Smooth muscle cell of the coronary artery (primary cell): Measurements from ENCODE around the gene TMEM190. TPM values are rescaled to one million over a fixed set of nuclear protein-coding genes. Genes with fewer than 3 reads are reported as not detected.

Source experiments
- total RNA-seq: library from RNA; depleted of rRNA; stranded (reverse); fragments of >200 nt; gene quantifications from 2 replicates; pipeline ENCODE4 v1.2.3, GENCODE V29; 2014; ENCODE audit warnings: low replicate concordance

The TMEM190 gene
- not detected in 2 replicates for total RNA-seq

DNA sequence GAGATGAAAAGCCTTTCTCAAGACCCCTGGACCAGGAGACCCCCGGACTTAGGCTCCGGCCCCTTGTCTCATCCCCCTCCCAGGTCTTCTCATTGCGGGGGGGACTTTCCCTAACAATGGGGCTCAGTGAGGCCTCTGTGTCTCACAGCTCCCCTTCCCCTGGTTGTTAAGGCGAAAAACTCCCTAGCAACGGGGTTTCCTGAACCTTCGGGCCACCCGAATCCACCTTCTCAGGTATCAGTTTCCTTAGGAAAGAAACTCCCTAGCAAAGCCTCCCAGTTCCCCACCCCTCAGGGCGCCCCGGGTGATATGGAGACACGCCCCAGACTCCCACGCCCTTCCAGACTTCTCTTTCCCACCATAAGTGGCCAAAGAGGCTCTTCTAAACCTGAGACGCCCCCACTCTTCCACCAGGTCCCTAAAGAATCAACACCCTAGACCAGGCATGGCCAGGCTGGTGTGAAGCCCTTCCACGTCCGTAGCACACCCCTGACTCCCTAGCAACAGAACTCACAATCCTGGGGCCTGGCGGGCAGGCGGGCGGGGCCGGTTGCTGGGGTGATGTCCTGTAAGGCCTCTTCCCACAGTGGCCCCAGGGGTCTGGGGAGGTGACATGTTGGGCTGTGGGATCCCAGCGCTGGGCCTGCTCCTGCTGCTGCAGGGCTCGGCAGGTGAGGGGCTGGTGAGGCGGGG is at the start of gene TMEM190:
TMEM190 (plus strand) TSS at position 586 of the 693 bp plus-strand sequence; CDS start at position 614, 28 bp downstream.

DNA sequence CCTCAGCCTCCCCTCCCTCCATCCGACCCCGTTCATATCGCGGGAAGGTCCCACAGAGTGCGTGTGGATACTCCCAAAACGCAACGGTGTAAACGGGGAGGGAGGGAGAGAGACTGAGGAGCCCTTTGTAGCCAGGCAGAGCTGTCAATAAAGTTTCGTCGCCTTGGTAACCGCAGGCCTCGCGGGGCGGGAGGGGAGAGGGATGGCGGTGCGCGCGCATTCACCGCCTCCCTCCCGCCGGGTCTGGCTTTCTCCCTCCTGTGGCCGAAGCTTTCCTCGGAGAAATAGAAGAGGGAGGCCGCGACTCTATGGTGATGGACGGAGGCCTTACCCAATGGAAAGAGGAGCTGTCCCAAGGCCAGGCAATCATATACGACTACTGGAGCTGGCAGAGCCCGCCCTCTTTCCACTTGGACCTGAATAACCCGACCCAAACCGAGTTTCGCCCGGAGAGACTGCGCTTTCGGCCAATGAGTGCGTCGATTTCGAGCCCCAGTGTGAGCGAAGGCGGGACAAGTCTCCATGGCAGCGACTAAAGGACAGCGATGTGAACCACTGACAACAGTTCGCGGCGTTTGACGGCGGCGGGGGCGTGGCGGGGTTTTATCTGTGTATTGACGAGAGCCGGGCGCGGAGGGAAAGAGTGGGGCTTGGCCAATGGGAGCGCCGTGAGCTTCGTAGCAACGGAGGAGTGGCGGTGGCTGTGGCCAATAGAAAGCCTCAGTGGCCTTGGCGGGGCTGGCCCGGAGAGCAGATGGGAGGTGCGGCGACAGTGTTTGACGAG is 37.3 kb upstream of the TMEM190 start, which contains the start of gene KMT5C:
KMT5C (plus strand) TSS at position 772 of the 784 bp plus-strand sequence. CDS start 2,061 bp downstream, outside the sequence.

GRCh38 chr19:55354698-55355212 is 21.9 kb upstream of the TMEM190 start, which contains the start of gene COX6B2:
Gene COX6B2, minus strand, starts transcription at chr19:55354719. Its CDS starts 198 bp downstream, at chr19:55354521.

DNA sequence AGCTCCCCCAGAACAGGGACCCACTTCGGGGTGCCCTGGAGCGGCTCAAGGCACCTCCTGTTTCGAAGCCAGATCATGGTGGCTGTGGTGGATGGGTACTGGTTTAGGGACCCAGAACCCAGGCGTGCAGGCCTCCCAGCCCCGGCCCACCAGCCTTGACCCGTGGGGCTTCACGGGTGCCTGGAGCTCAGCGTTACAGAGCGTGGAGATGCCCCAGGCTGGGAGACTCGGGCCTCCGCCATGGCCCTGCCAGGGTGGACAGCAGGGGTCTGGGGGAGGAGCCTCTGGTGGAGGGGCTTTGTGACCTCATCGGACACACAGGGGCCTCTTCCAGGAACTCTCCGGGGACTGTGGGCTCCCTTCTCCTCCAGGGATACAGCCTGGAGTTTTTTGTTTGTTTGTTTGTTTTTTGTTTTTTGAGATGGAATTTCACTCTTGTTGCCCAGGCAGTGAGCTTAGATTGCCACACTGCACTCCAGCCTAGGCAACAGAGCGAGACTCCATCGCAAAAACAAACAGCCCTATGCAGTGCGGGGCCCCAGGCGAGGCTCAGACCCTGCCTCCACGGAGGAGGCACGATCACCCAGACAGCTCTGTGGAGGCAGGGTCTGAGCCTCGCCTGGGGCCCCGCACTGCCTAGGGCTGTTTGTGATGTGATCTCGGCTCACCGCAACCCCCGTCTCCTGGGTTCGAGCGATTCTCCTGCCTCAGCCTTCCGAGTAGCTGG is 13.5 kb upstream of the TMEM190 start, which contains the start of gene GARIN5B:
GARIN5B (minus strand) TSS at position 271 of the 727 bp plus-strand sequence; CDS start at position 77, 194 bp downstream.

DNA sequence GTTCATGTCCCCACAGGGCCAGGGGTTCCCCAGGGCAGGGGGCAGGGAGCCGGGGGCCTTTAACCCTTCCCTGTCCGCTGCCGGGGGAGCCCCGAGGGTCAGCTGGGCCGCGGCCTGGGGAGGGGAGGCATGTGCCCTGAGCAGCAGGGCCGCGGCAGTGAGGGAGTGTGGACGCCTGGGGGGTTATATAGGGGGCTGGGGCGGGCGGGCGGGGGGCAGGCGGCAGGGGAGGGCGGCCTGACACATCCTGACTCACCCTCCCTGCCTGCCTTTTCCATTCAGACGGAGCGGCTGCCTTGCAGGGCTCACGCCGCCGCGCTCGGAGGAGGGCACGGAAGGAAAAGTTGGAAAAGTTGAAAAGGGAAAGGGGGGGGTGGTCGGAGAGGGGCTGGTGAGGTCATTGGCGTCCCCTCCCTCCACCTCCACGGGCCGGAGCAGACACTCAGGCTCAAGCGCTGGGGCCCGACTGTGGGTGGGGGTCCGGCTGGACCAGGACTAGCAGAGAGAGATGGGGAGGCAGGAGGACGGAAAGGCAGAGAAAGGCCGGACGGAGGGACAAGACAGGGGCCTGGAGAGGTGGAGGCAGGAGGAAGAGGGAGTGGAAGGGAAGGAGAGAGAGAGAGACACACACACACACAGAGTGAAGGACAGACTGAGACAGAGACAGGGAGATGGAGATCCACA is 6.2 kb upstream of the TMEM190 start, which contains the start of gene IL11:
IL11 (minus strand) TSS at position 159 of the 684 bp plus-strand sequence; CDS start at position 6, 153 bp downstream.

DNA sequence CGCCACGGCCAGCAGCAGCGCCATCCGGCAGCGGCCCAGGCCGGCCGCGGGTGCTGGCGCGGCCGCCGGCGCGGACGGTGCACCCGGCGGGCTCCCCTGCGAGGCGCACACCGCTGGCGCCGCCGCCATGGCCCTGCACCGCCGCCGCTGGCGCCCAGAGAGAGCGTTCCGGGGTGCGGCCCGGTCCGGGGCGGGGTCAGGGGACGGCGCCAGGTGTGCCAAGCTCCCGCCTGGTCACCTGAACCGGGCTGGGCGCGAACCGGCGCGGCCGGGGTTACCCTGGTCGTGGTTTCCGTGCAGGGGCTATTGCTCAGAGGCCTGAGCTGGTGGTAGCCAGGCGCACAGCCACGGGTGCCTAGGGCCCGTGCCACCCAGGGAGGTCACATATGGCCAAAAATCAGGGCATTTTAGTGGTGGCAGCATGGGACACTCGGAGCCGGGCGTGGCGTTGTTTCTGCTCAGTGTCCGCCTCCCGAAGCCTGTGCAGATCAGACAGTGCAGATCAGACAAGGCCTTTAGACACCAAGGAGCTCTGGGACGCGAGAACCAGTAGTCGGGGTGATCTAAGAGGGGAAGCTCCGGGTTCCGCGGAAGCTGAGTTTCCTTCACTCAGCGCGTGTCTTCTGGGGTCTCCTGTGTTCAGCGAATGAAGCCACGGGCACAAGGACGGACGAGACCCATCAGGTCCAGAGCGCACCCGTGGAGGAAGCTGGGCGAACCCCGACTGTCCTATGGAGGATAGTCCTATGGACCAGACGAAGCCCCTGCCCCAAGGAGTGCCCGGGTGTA is 7.7 kb downstream of the TMEM190 start, which contains the start of gene TMEM238:
TMEM238 (minus strand) TSS at position 162 of the 789 bp plus-strand sequence; CDS start at position 129, 33 bp downstream.

DNA sequence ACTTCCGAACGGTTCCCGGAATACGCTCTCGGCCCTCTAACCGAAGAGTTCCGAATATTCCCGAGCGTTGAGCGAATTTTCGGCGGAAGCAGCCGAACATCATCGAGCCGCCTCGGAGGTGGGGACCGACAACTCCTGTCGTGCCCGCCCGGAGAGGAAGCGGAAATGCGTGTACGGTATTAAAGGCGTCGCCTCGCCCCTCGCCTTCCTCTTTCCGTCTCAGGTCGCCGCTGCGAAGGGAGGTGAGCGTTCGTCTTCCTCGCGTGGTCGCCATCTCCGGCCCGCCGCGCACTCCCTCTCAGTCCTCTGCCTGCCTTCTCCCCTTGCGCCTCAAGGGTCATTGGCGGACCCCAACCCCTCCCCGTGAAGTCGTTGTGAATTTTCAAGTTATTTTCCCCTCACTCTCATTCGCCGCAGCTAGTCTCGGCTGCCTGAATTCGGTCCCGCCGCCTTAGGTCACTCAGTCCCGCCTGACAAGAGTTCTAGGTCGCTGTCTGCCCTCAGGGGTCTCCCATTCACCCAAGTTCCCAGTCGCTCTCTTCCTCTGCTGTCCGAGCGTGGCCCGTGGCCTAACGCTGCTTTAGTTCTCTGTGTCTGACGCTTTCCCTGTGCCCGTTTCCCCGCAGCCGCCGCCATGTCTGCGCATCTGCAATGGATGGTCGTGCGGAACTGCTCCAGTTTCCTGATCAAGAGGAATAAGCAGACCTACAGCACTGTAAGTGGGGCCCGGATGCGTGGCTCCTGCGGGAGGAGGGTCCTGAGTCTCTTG is 9.3 kb downstream of the TMEM190 start, which contains the start of gene RPL28:
RPL28 (plus strand) TSS at position 209 of the 769 bp plus-strand sequence; CDS start at position 635, 426 bp downstream.

GRCh38 chr19:55407550-55407799 is 30.8 kb downstream of the TMEM190 start, which contains the start of gene UBE2S:
Gene UBE2S, minus strand, starts transcription at chr19:55407788. Its CDS starts 199 bp downstream, at chr19:55407589.

Other genes with a start within 250 kb of the TMEM190 start
- gene TNNT1, start 227.6 kb upstream of the TMEM190 start, total RNA-seq = 1.4 and 2.5 TPM in 2 replicates
- gene TNNI3, start 219.1 kb upstream of the TMEM190 start, total RNA-seq = not detected in 2 replicates
- 0.23 and 0.30 TPM in 2 replicates for gene DNAAF3, start 210.2 kb upstream of the TMEM190 start, total RNA-seq
- gene SYT5, start 196.5 kb upstream of the TMEM190 start, total RNA-seq = under 0.01 TPM in 1 of 2 replicates, not detected in the other
- gene PTPRH, start 167.3 kb upstream of the TMEM190 start, total RNA-seq = 2.5 and 3.9 TPM in 2 replicates
- gene TMEM86B, start 148.1 kb upstream of the TMEM190 start, total RNA-seq = 0.98 and 1.2 TPM in 2 replicates
- 18.2 and 30.9 TPM in 2 replicates for gene PPP6R1, start 117.8 kb upstream of the TMEM190 start, total RNA-seq
- 18.0 and 25.8 TPM in 2 replicates for gene HSPBP1, start 96.7 kb upstream of the TMEM190 start, total RNA-seq
- gene BRSK1, start 92.8 kb upstream of the TMEM190 start, total RNA-seq = 6.9 and 11.3 TPM in 2 replicates
- gene TMEM150B, start 51.5 kb upstream of the TMEM190 start, total RNA-seq = not detected in 2 replicates
- 5.8 and 10.8 TPM in 2 replicates for gene KMT5C, start 37.0 kb upstream of the TMEM190 start, total RNA-seq
- gene COX6B2, start 22.1 kb upstream of the TMEM190 start, total RNA-seq = not detected in 2 replicates
- not detected in 2 replicates for gene GARIN5B, start 13.6 kb upstream of the TMEM190 start, total RNA-seq
- 0.23 and 4.7 TPM in 2 replicates for gene IL11, start 6.4 kb upstream of the TMEM190 start, total RNA-seq
- 0.30 TPM in 1 of 2 replicates, not detected in the other for gene TMEM238, start 7.5 kb downstream of the TMEM190 start, total RNA-seq
- 245 and 291 TPM in 2 replicates for gene RPL28, start 9.1 kb downstream of the TMEM190 start, total RNA-seq
- 7.3 and 94.4 TPM in 2 replicates for gene UBE2S, start 31.0 kb downstream of the TMEM190 start, total RNA-seq
- not detected in 2 replicates for gene SHISA7, start 66.5 kb downstream of the TMEM190 start, total RNA-seq
- 23.4 and 87.9 TPM in 2 replicates for gene ISOC2, start 84.8 kb downstream of the TMEM190 start, total RNA-seq
- not detected in 2 replicates for gene C19orf85, start 87.9 kb downstream of the TMEM190 start, total RNA-seq
- gene ZNF628, start 99.8 kb downstream of the TMEM190 start, total RNA-seq = 0.35 and 0.60 TPM in 2 replicates
- 6.7 and 15.1 TPM in 2 replicates for gene NAT14, start 108.4 kb downstream of the TMEM190 start, total RNA-seq
- 0.68 and 5.7 TPM in 2 replicates for gene SSC5D, start 111.6 kb downstream of the TMEM190 start, total RNA-seq
- not detected in 2 replicates for gene SBK2, start 160.3 kb downstream of the TMEM190 start, total RNA-seq
- gene SBK3, start 168.7 kb downstream of the TMEM190 start, total RNA-seq = not detected in 2 replicates
- 0.94 and 3.3 TPM in 2 replicates for gene ZNF579, start 204.0 kb downstream of the TMEM190 start, total RNA-seq
- 1.3 and 1.6 TPM in 2 replicates for gene FIZ1, start 222.7 kb downstream of the TMEM190 start, total RNA-seq
- gene ZNF524, start 223.5 kb downstream of the TMEM190 start, total RNA-seq = 7.3 and 7.5 TPM in 2 replicates
- under 0.01 and 0.53 TPM in 2 replicates for gene ZNF865, start 228.8 kb downstream of the TMEM190 start, total RNA-seq
- 2.0 and 3.5 TPM in 2 replicates for gene ZNF784, start 247.7 kb downstream of the TMEM190 start, total RNA-seq